HepG2 (cell line): Measurements from ENCODE around the gene DNM3.

ENCODE experiments used
- CREM ChIP-seq, 2 experiments: sonication (generic) in 1 of 2; formaldehyde crosslinking in 1 of 2; IDR thresholded peaks; 2 replicates each; pipeline versions ENCODE4 v1.4.0 to v1.6.1; 2016 to 2020; ENCODE audit warnings: antibody characterized with exemption in 1 of 2, mild to moderate bottlenecking in 1 of 2, missing genetic modification reagents in 1 of 2
- EZH2 ChIP-seq: conservative IDR thresholded peaks from 2 replicates; pipeline ENCODE4 v1.6.1; 2012; ENCODE audit warnings: mild to moderate bottlenecking, low read depth, low read length, moderate library complexity
- GTF2F1 ChIP-seq: fragments of 150-350 bp; IDR thresholded peaks from 2 replicates; pipeline ENCODE4 v1.6.1; 2014; ENCODE audit warnings: low read length
- MAFG ChIP-seq: sonication (generic); formaldehyde crosslinking; IDR thresholded peaks from 2 replicates; pipeline ENCODE4 v1.5.1; 2020; ENCODE audit warnings: mild to moderate bottlenecking, missing genetic modification reagents
- NR3C1 ChIP-seq: sonication (generic); formaldehyde crosslinking; IDR thresholded peaks from 2 replicates; pipeline ENCODE4 v1.4.0; 2020; ENCODE audit warnings: missing genetic modification reagents
- ZNF501 ChIP-seq: sonication (generic); formaldehyde crosslinking; IDR thresholded peaks from 2 replicates; pipeline ENCODE4 v1.5.1; 2020; ENCODE audit warnings: mild to moderate bottlenecking, moderate library complexity, missing genetic modification reagents
- TF ChIP-seq, protein P1 (sequence below): sonication (generic); formaldehyde crosslinking; IDR thresholded peaks from 2 replicates; pipeline ENCODE4 v1.5.0; 2020; ENCODE audit warnings: mild to moderate bottlenecking, missing genetic modification reagents, moderate library complexity
- TF ChIP-seq, protein P2 (sequence below), 2 experiments: IDR thresholded peaks; 2 replicates each; pipeline ENCODE4 v1.6.1; 2011 to 2012; ENCODE audit warnings: low read length in 2 of 2, borderline replicate concordance in 1 of 2, low read depth in 1 of 2, mild to moderate bottlenecking in 1 of 2, moderate library complexity in 1 of 2

DNA sequence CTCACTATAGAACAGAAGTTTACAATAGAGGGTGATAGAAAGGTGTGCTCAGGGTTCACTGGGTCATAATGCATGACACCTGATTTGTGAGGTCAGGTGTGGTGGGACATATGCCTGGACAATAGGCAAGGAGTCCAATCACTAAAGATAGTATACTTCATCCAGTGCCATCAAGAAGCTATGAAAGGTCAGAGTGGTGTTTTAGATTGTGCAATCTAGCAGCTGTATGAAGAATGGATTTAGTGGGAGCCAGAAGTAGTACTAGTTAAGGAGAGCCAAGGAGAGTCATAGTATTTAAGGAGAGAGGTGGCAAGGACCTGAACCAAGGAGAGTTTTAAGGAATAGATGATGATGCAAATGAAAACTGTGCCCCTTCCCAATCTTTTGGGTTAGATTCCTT, 498.5 kb downstream of the DNM3 start:
- TF ChIP-seq ZNF501 (CRISPR knock-in tag) (no peak), GTF2F1 (no peak), MAFG (no peak), CREM (IDR thresholded peaks at IDR 0.05) (no peak), CREM (CRISPR knock-in tag; IDR thresholded peaks at IDR 0.05) (no peak), EZH2 (no peak), NR3C1 (CRISPR knock-in tag) (no peak)
- TF ChIP-seq, protein P1, sequence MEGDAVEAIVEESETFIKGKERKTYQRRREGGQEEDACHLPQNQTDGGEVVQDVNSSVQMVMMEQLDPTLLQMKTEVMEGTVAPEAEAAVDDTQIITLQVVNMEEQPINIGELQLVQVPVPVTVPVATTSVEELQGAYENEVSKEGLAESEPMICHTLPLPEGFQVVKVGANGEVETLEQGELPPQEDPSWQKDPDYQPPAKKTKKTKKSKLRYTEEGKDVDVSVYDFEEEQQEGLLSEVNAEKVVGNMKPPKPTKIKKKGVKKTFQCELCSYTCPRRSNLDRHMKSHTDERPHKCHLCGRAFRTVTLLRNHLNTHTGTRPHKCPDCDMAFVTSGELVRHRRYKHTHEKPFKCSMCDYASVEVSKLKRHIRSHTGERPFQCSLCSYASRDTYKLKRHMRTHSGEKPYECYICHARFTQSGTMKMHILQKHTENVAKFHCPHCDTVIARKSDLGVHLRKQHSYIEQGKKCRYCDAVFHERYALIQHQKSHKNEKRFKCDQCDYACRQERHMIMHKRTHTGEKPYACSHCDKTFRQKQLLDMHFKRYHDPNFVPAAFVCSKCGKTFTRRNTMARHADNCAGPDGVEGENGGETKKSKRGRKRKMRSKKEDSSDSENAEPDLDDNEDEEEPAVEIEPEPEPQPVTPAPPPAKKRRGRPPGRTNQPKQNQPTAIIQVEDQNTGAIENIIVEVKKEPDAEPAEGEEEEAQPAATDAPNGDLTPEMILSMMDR (CRISPR knock-in tag), result no peak
- TF ChIP-seq, protein P2, sequence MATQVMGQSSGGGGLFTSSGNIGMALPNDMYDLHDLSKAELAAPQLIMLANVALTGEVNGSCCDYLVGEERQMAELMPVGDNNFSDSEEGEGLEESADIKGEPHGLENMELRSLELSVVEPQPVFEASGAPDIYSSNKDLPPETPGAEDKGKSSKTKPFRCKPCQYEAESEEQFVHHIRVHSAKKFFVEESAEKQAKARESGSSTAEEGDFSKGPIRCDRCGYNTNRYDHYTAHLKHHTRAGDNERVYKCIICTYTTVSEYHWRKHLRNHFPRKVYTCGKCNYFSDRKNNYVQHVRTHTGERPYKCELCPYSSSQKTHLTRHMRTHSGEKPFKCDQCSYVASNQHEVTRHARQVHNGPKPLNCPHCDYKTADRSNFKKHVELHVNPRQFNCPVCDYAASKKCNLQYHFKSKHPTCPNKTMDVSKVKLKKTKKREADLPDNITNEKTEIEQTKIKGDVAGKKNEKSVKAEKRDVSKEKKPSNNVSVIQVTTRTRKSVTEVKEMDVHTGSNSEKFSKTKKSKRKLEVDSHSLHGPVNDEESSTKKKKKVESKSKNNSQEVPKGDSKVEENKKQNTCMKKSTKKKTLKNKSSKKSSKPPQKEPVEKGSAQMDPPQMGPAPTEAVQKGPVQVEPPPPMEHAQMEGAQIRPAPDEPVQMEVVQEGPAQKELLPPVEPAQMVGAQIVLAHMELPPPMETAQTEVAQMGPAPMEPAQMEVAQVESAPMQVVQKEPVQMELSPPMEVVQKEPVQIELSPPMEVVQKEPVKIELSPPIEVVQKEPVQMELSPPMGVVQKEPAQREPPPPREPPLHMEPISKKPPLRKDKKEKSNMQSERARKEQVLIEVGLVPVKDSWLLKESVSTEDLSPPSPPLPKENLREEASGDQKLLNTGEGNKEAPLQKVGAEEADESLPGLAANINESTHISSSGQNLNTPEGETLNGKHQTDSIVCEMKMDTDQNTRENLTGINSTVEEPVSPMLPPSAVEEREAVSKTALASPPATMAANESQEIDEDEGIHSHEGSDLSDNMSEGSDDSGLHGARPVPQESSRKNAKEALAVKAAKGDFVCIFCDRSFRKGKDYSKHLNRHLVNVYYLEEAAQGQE (IDR thresholded peaks at IDR 0.05; ENCODE audit: borderline replicate concordance in 1 of 2, low read depth in 1 of 2, low read length in 2 of 2), result no peak
